Measurements from ENCODE around the gene LHX3. TPM values are rescaled to one million over a fixed set of nuclear protein-coding genes. Genes with fewer than 3 reads are reported as not detected.

LHX3 gene
- total and polyA plus RNA-seq, 8 donors = not detected

DNA sequence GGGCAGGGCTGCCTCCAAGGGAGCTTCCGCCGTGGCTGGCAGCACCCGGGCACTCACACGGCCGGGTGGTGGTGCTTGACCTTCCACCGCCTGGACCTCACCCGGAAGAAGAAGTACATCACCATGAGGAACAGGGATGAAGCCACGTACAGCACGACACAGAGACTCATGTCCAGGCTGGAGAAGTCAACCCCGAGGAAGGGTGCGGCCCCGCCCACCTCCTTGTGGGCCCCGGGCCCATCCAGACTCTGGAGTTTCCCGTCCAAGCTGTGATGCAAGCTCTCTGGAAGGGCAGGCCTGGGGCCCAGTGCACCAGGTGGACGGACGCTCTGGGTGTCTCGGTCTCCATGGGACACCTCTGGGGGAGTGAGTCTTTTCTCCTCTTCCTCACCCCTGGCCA is 3.7 kb upstream of the LHX3 start:
- Histone ChIP-seq H3K4me1 (no peaks in the 10 kb centered on the region), H3K27me3 (peaks cover 0 to 8% (median 2%) of the 10 kb centered on the region in 4 donors), H3K9me3 (no peaks in the 10 kb centered on the region), H3K36me3 (peaks cover 0 to 15% (median 0%) of the 10 kb centered on the region in 3 donors), H3K4me3 (no peak overlapping the region), H3K27ac (no peak overlapping the region)
- intact Hi-C loops (cut with DNase I) = no loop called here
- FAIRE-seq (no peak), DNase-seq (no peak), ATAC-seq (no peak)
- TF ChIP-seq, protein P1, sequence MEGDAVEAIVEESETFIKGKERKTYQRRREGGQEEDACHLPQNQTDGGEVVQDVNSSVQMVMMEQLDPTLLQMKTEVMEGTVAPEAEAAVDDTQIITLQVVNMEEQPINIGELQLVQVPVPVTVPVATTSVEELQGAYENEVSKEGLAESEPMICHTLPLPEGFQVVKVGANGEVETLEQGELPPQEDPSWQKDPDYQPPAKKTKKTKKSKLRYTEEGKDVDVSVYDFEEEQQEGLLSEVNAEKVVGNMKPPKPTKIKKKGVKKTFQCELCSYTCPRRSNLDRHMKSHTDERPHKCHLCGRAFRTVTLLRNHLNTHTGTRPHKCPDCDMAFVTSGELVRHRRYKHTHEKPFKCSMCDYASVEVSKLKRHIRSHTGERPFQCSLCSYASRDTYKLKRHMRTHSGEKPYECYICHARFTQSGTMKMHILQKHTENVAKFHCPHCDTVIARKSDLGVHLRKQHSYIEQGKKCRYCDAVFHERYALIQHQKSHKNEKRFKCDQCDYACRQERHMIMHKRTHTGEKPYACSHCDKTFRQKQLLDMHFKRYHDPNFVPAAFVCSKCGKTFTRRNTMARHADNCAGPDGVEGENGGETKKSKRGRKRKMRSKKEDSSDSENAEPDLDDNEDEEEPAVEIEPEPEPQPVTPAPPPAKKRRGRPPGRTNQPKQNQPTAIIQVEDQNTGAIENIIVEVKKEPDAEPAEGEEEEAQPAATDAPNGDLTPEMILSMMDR (IDR thresholded peaks at IDR 0.05) = no peak
- WGBS, 2 donors = 90 to 94% methylated on average over 17 of the region's 17 CpGs

DNA sequence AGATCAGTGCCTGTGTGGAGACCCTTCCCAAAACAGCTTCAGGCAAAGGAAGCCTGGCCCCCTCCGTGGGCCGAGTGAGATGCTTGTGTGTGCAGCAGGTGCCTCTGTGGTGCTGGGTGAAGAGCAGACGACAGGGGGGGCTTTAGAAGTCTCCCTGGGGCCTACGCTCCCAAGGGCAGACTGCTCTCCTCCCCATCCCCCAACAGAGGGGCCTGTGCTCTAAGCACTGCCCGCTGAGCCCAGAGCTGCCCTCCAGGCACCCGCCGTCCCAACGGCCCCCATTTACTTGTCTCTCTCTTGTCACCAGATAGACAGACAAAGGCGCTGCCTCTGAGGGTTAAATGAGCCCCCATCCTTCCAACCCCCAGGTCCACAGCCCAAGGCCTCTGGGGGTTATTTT is 2.7 kb upstream of the LHX3 start:
- no peak overlapping the region for H3K27ac ChIP-seq
- H3K4me3 ChIP-seq = no peak overlapping the region
- 82 to 85% methylated on average over 9 of the region's 9 CpGs for WGBS, 2 donors
- no peak for DNase-seq
- ATAC-seq = no peak
- TF ChIP-seq, protein P1 (IDR thresholded peaks at IDR 0.05) = no peak
- no peak for FAIRE-seq
- peaks cover 0 to 13% (median 0%) of the 10 kb centered on the region in 3 donors for H3K36me3 ChIP-seq
- H3K9me3 ChIP-seq = no peaks in the 10 kb centered on the region
- no peaks in the 10 kb centered on the region for H3K4me1 ChIP-seq
- H3K27me3 ChIP-seq = peaks cover 0 to 9% (median 2%) of the 10 kb centered on the region in 4 donors
- intact Hi-C loops (cut with DNase I) = no loop called here

DNA sequence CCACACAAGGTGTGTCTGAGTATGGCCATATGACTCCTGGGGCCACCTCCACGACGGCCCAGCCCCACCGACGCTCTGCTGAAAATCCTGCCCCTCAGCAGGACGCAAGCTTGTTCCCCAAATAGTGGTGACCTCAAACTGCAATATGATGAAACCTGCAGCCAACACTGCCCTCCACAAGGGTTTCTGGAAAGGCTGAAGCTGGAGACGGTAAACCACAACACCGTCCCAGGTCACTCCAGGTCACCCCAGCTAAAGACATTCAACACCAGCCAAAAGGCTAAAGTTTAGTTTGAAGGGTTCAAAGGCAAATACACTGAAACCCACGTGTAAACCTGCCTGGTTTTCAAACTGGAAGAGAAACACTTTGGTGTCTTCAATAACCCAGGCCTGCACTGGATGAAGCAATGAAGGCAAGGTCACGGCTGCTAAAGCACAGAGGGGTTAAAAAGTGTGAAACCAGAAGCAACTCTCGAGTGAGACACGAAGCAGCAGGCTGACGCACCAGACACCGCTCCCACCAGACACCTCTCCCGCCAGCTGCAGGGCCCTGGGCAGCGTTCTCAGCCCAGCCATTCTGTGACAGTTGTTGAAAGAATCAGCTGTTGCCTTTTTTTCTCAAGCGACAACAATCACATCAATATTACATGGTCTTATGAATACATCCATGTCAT is 1.8 kb upstream of the LHX3 start:
- H3K27me3 ChIP-seq = peaks cover 0 to 18% (median 5%) of the 10 kb centered on the region in 4 donors
- intact Hi-C loops (cut with DNase I) = no loop called here
- H3K4me1 ChIP-seq = no peaks in the 10 kb centered on the region
- no peaks in the 10 kb centered on the region for H3K9me3 ChIP-seq
- DNase-seq (peak in 1 of 6 donors; percentile 11), ATAC-seq (no peak), FAIRE-seq (no peak)
- H3K4me3 ChIP-seq = no peak overlapping the region
- TF ChIP-seq, protein P1 (IDR thresholded peaks at IDR 0.05) = no peak
- no peak overlapping the region for H3K27ac ChIP-seq
- WGBS, 2 donors = 83 to 84% methylated on average over 16 of the region's 16 CpGs
- H3K36me3 ChIP-seq = peaks cover 0 to 13% (median 0%) of the 10 kb centered on the region in 3 donors

DNA sequence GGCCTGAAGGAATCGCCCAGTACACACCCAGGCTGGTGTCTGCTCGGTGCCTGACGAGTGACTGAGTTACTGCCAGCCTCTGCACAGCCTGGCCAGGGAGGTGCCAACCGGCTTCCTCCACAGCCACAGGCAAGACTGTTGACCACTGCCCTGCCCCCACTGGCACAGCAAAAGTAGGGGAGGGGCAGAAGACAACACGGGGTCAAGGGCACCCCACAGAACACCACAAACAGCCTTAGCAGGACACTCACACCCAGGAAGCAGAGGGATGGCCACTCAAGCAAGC is 722 bp upstream of the LHX3 start:
- no peaks in the 10 kb centered on the region for H3K4me1 ChIP-seq
- H3K4me3 ChIP-seq = no peak overlapping the region
- H3K36me3 ChIP-seq = peaks cover 0 to 6% (median 0%) of the 10 kb centered on the region in 3 donors
- WGBS, 2 donors = 77 to 87% methylated on average over 5 of the region's 5 CpGs
- H3K9me3 ChIP-seq = no peaks in the 10 kb centered on the region
- peaks cover 0 to 28% (median 5%) of the 10 kb centered on the region in 4 donors for H3K27me3 ChIP-seq
- H3K27ac ChIP-seq = no peak overlapping the region
- TF ChIP-seq, protein P1 (IDR thresholded peaks at IDR 0.05) = no peak
- intact Hi-C loops (cut with DNase I) = no loop called here
- ATAC-seq (no peak), FAIRE-seq (no peak), DNase-seq (no peak)

DNA sequence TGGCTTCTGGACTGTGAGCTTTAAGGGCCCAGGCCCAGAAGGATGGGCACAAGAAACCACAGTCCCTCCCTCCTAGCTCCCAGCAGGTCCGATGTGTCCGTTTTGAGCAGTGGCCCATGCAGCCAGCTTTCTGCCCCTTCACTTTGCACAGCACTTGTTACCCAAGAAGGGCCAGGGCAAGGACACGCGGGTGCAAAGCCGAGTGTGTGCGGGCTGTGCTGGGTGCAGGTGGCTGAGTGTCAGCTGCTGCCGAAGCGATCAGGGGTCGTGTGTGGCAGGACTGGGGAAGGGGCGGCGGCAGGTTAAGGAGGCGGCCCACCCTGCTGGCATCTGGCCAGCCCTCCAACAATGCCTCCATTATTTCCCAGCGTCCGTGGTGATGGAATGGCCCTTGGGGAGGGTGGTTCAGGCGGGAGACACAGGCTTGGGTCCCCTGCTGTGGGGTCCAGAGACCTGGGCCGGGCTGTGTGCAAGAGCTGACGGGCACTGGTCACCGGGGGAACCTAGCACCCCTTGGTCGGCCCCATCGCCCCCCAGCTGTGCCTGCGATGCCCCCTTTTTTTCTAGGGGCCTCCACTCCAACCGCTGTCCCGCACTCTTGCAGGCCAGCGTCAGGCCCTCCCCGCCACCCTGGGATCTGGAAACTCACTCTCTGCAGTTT is 653 bp downstream of the LHX3 start:
- Histone ChIP-seq H3K4me3 (no peak overlapping the region), H3K27ac (no peak overlapping the region), H3K36me3 (no peaks in the 10 kb centered on the region), H3K27me3 (peaks cover 0 to 40% (median 10%) of the 10 kb centered on the region in 4 donors), H3K9me3 (no peaks in the 10 kb centered on the region), H3K4me1 (no peaks in the 10 kb centered on the region)
- TF ChIP-seq, protein P1 (IDR thresholded peaks at IDR 0.05) = no peak
- ATAC-seq (no peak), DNase-seq (peak in 1 of 6 donors; percentile 71), FAIRE-seq (no peak)
- 43 to 46% methylated on average over 22 to 25 of the region's 25 CpGs for WGBS, 2 donors
- intact Hi-C loops (cut with DNase I) = no loop called here
